Lower lobe of right lung (tissue), 2 donors: ENCODE data around the gene COMP. TPM values are rescaled to one million over a fixed set of nuclear protein-coding genes. Genes with fewer than 3 reads are reported as not detected.

Experiments
- ATAC-seq, 2 donors: fragments of 200-7000 bp; cut with Tn5 transposase; one replicate each; pipeline ENCODE4 v1.9.1; 2020 to 2022; ENCODE audit warnings: mild to moderate bottlenecking in 2 of 2, moderate library complexity in 2 of 2
- DNase-seq: peaks from one replicate; pipeline ENCODE4 v3.0.0-alpha.2; 2020
- H3K27ac ChIP-seq: fragments of 200-600 bp; one replicate; pipeline ENCODE4 v1.8.0; 2022
- H3K27me3 ChIP-seq: fragments of 200-600 bp; one replicate; pipeline ENCODE4 v1.8.0; 2022; ENCODE audit warnings: low read depth
- H3K36me3 ChIP-seq: fragments of 200-600 bp; one replicate; pipeline ENCODE4 v1.8.0; 2022; ENCODE audit warnings: mild to moderate bottlenecking
- H3K4me1 ChIP-seq: fragments of 200-600 bp; one replicate; pipeline ENCODE4 v1.8.0; 2022
- H3K4me3 ChIP-seq: fragments of 200-600 bp; one replicate; pipeline ENCODE4 v1.8.0; 2022; ENCODE audit warnings: mild to moderate bottlenecking
- H3K9me3 ChIP-seq: fragments of 200-600 bp; one replicate; pipeline ENCODE4 v1.8.0; 2022
- CTCF ChIP-seq: fragments of 200-600 bp; IDR thresholded peaks from one replicate; pipeline ENCODE4 v1.8.0; 2022; ENCODE audit warnings: antibody characterized with exemption, mild to moderate bottlenecking
- intact Hi-C: fragments of 100-400 bp; cut with DNase I; formaldehyde crosslinking; loops from one replicate; pipeline ENCODE4 v1.11.0; 2022
- total RNA-seq: library from RNA; stranded (reverse); fragmentation: NEBNext Ultra II Directional; extraction: Animal tissue kit (Norgen Biotek cat#: 25700); gene quantifications from one replicate; pipeline ENCODE4 v1.2.1, GENCODE V29; 2021
- donor health status: DM: no; HTN: yes; CAD: no; lungs with severe emphysema.

Gene COMP
- total RNA-seq, 1 donor from 2014 or later: 2.3 TPM

- no peaks in the 10 kb centered on the region for H3K4me1 ChIP-seq
- H3K4me3 ChIP-seq: no peak overlapping the region
- intact Hi-C loops: no loop called here
- ATAC-seq (no peak), DNase-seq (no peak)
- no peaks in the 10 kb centered on the region for H3K9me3 ChIP-seq
- H3K27me3 ChIP-seq: no peaks in the 10 kb centered on the region
- no peaks in the 10 kb centered on the region for H3K36me3 ChIP-seq
- TF ChIP-seq CTCF: no peak
- no peak overlapping the region for H3K27ac ChIP-seq
Measured at GRCh38 chr19:18777301-18778075, 13.6 kb downstream of the COMP start.

- H3K27me3 ChIP-seq: no peaks in the 10 kb centered on the region
- TF ChIP-seq CTCF: no peak
- H3K27ac ChIP-seq: no peak overlapping the region
- DNase-seq: no peak
- H3K4me3 ChIP-seq: no peak overlapping the region
- H3K9me3 ChIP-seq: no peaks in the 10 kb centered on the region
- H3K36me3 ChIP-seq: no peaks in the 10 kb centered on the region
- no peak for ATAC-seq
- intact Hi-C loops: no loop called here
- H3K4me1 ChIP-seq: no peaks in the 10 kb centered on the region
Measured at GRCh38 chr19:18776736-18777135, 14.4 kb downstream of the COMP start.

GRCh38 chr19:18776288-18776594 is 14.9 kb downstream of the COMP start:
- Histone ChIP-seq H3K9me3 (no peaks in the 10 kb centered on the region), H3K27ac (no peak overlapping the region), H3K27me3 (no peaks in the 10 kb centered on the region), H3K36me3 (no peaks in the 10 kb centered on the region), H3K4me3 (no peak overlapping the region), H3K4me1 (no peaks in the 10 kb centered on the region)
- intact Hi-C loops: no loop called here
- DNase-seq: no peak
- ATAC-seq: no peak
- TF ChIP-seq CTCF: no peak

GRCh38 chr19:18775586-18776287 is 15.4 kb downstream of the COMP start:
- no peak for TF ChIP-seq CTCF
- no peak for DNase-seq
- H3K4me1 ChIP-seq: no peaks in the 10 kb centered on the region
- intact Hi-C loops: no loop called here
- no peak for ATAC-seq
- no peak overlapping the region for H3K27ac ChIP-seq
- H3K4me3 ChIP-seq: no peak overlapping the region
- H3K9me3 ChIP-seq: no peaks in the 10 kb centered on the region
- no peaks in the 10 kb centered on the region for H3K27me3 ChIP-seq
- H3K36me3 ChIP-seq: no peaks in the 10 kb centered on the region

GRCh38 chr19:18774782-18775444 is 16.2 kb downstream of the COMP start:
- intact Hi-C loops: no loop called here
- no peak for TF ChIP-seq CTCF
- Histone ChIP-seq H3K4me3 (no peak overlapping the region), H3K36me3 (no peaks in the 10 kb centered on the region), H3K4me1 (no peaks in the 10 kb centered on the region), H3K9me3 (no peaks in the 10 kb centered on the region), H3K27ac (no peak overlapping the region), H3K27me3 (no peaks in the 10 kb centered on the region)
- ATAC-seq: no peak
- DNase-seq: no peak
